WERI-Rb-1 (cell line): Measurements from ENCODE around the gene ELF2.
"Not testable (repeated sequence)": the region's sequence is repeated elsewhere in the genome, so short reads cannot be mapped to it uniquely, and the experiment has no call there.

ENCODE experiments used
- DNase-seq: peaks from one replicate; pipeline ENCODE4 v3.0.0-alpha.2; 2020
- H3K27ac ChIP-seq: fragments of 250-450 bp; sonication (Bioruptor Pico); 2 replicates; pipeline ENCODE4 v1.5.1; 2020; ENCODE audit warnings: mild to moderate bottlenecking, moderate library complexity
- H3K27me3 ChIP-seq: fragments of 250-450 bp; sonication (Bioruptor Pico); 2 replicates; pipeline ENCODE4 v1.5.1; 2021; ENCODE audit warnings: mild to moderate bottlenecking, low read depth, moderate library complexity; ENCODE audit not compliant: insufficient read depth, severe bottlenecking
- H3K36me3 ChIP-seq: fragments of 250-450 bp; sonication (Bioruptor Pico); 2 replicates; pipeline ENCODE4 v1.5.1; 2020; ENCODE audit warnings: mild to moderate bottlenecking, moderate library complexity
- H3K4me3 ChIP-seq: 2 replicates; pipeline ENCODE4 v1.5.1; 2011; ENCODE audit warnings: low read depth, mild to moderate bottlenecking, control low read depth, low read length
- H3K9me3 ChIP-seq: fragments of 250-450 bp; sonication (Bioruptor Pico); 2 replicates; pipeline ENCODE4 v1.5.1; 2021; ENCODE audit warnings: mild to moderate bottlenecking, moderate library complexity; ENCODE audit not compliant: severe bottlenecking
- TF ChIP-seq, protein P1 (sequence below): IDR thresholded peaks from 2 replicates; pipeline ENCODE4 v1.5.1; 2011; ENCODE audit warnings: low read depth, mild to moderate bottlenecking, control low read depth, inconsistent platforms, low read length

ELF2 gene

DNA sequence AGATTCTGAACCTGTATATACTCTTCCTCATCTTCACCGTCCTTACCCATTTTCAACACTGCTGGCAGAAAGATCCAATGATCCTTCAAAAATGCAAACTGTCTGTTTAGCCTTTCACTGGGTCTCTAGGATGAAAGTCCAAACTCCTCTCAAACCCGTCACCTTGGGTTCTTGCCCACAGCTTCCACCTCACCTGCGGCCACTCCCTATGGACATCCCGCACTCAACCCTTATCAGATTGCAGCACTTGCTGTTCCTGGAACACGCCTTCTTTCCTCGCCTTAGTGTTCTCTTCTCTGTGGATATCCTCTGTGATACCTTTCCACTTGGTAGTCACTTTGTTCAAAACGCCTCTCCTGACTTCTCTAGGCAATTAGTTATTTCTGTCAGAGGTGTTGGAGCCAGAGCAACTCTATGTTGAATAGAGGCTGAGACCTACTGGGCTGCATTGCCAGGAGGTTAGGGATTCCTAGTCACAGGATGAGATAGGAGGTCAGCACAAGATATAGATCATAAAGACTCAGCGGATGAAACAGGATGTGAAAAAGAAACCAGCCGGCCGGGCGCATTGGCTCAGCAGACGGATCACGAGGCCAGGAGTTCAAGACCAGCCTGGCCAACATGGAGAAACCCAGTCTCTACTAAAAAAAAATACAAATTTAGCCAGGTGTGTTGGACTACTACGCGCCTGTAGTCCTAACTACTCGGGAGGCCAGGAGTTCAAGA, 165.6 kb downstream of the ELF2 start:
- Histone ChIP-seq H3K27ac (no peak overlapping the region), H3K9me3 (no peaks in the 10 kb centered on the region), H3K4me3 (no peak overlapping the region), H3K36me3 (peaks cover 3% of the 10 kb centered on the region; the same call in 1 of the 2 replicates), H3K27me3 (no peaks in the 10 kb centered on the region)
- TF ChIP-seq, protein P1, sequence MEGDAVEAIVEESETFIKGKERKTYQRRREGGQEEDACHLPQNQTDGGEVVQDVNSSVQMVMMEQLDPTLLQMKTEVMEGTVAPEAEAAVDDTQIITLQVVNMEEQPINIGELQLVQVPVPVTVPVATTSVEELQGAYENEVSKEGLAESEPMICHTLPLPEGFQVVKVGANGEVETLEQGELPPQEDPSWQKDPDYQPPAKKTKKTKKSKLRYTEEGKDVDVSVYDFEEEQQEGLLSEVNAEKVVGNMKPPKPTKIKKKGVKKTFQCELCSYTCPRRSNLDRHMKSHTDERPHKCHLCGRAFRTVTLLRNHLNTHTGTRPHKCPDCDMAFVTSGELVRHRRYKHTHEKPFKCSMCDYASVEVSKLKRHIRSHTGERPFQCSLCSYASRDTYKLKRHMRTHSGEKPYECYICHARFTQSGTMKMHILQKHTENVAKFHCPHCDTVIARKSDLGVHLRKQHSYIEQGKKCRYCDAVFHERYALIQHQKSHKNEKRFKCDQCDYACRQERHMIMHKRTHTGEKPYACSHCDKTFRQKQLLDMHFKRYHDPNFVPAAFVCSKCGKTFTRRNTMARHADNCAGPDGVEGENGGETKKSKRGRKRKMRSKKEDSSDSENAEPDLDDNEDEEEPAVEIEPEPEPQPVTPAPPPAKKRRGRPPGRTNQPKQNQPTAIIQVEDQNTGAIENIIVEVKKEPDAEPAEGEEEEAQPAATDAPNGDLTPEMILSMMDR: no peak
- no peak for DNase-seq

DNA sequence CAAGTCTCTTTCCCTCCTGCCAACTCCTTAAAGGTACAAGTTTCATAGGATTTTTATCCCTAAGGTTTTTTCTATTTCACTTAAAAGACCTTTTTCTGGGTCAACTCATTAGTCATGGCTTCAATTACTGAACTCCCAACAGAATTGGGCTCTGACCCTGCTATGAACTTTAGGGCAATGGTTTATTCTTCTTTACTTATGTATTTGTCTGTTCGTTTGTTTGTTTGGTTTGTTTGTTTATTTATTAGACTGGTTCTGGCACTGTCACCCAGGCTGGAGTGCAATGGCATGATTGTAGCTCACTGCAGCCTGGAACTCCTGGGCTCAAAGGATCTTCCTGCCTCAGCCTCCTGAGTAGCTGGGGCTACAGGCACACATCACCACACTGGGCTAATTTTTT, 167.3 kb downstream of the ELF2 start:
- no peak overlapping the region for H3K4me3 ChIP-seq
- no peaks in the 10 kb centered on the region for H3K36me3 ChIP-seq
- no peaks in the 10 kb centered on the region for H3K9me3 ChIP-seq
- H3K27me3 ChIP-seq: no peaks in the 10 kb centered on the region
- no peak overlapping the region for H3K27ac ChIP-seq
- no peak for DNase-seq
- TF ChIP-seq, protein P1: no peak

DNA sequence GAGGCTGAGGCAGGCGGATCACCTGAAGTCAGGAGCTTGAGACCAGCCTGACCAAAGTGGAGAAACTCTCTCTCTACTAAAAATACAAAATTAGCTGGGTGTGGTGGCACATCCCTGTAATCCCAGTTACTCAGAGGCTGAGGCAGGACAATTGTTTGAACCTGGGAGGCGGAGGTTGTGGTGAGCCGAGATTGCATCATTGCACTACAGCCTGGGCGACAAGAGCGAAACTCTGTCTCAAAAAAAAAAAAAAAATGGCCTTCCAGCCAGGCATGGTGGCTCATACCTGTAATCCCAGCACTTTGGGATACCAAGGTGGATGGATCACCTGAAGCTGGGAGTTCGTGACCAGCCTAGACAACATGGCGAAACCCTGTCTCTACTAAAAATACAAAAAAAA, 168.7 kb downstream of the ELF2 start:
- H3K36me3 ChIP-seq, H3K27me3 ChIP-seq, DNase-seq, H3K4me3 ChIP-seq, H3K9me3 ChIP-seq, H3K27ac ChIP-seq: not testable (repeated sequence)

DNA sequence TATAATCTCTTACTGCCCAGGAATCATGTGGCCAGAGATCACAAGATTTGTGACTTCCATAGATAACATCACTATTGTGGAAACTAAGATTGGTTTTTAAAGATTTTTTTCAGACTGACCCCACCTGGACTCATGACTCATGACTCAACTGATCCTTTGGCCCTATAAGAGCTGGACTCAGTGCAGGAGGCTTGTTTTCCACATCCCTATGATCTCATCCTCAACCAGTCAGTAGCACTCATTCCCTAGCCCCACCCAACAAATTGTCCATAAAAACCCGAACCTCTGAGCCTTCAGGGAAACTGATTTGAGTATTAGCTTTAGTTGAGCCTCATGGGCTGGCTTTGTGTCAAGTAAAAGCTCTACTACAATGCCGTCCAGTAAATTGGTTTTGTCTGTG, 169.4 kb downstream of the ELF2 start:
- TF ChIP-seq, protein P1: no peak
- no peak for DNase-seq
- H3K4me3 ChIP-seq: no peak overlapping the region

More for the DNA sequence above, 169.4 kb downstream of the ELF2 start:
- Histone ChIP-seq H3K9me3 (no peaks in the 10 kb centered on the region), H3K27ac (no peak overlapping the region), H3K36me3 (no peaks in the 10 kb centered on the region), H3K27me3 (no peaks in the 10 kb centered on the region)
